GM23338 (cell line): ENCODE data around the gene AZIN2. TPM values are rescaled to one million over a fixed set of nuclear protein-coding genes. Genes with fewer than 3 reads are reported as not detected.

ENCODE experiments used
- ATAC-seq: fragments of 200-7000 bp; cut with Tn5 transposase; 3 replicates; pipeline ENCODE4 v1.9.1; 2020
- DNase-seq: peaks from one replicate; pipeline ENCODE4 v3.0.0-alpha.2; 2015; ENCODE audit warnings: low spot score
- H2AFZ ChIP-seq: fragments of 200-600 bp; sonication (generic); 2 replicates; pipeline ENCODE4 v1.8.0; 2016; ENCODE audit warnings: antibody characterized with exemption, mild to moderate bottlenecking, moderate library complexity
- H3F3A ChIP-seq: fragments of 200-600 bp; sonication (generic); replicated peaks from 2 replicates; pipeline ENCODE4 v1.8.0; 2017; ENCODE audit warnings: antibody characterized with exemption, mixed run types, low read depth
- H3K27ac ChIP-seq: fragments of 200-600 bp; sonication (generic); 2 replicates; pipeline ENCODE4 v1.6.1; 2016; ENCODE audit warnings: low read depth
- H3K27me3 ChIP-seq: fragments of 200-600 bp; sonication (generic); 2 replicates; pipeline ENCODE4 v1.8.0; 2016; ENCODE audit warnings: mild to moderate bottlenecking, mixed run types, moderate library complexity; ENCODE audit not compliant: insufficient read depth
- H3K36me3 ChIP-seq: fragments of 200-600 bp; sonication (generic); 2 replicates; pipeline ENCODE4 v1.8.0; 2016; ENCODE audit warnings: mild to moderate bottlenecking; ENCODE audit not compliant: insufficient read depth
- H3K4me1 ChIP-seq: fragments of 200-600 bp; sonication (generic); 2 replicates; pipeline ENCODE4 v1.8.0; 2016; ENCODE audit warnings: mild to moderate bottlenecking, moderate library complexity; ENCODE audit not compliant: insufficient read depth
- H3K4me2 ChIP-seq: fragments of 200-600 bp; sonication (generic); 2 replicates; pipeline ENCODE4 v1.7.1; 2017; ENCODE audit warnings: mixed run types
- H3K4me3 ChIP-seq: fragments of 200-600 bp; sonication (generic); 2 replicates; pipeline ENCODE4 v1.6.1; 2016; ENCODE audit warnings: mixed run types
- H3K79me2 ChIP-seq: fragments of 200-600 bp; sonication (generic); replicated peaks from 2 replicates; pipeline ENCODE4 v1.8.0; 2017; ENCODE audit warnings: mild to moderate bottlenecking; ENCODE audit not compliant: insufficient read depth
- H3K9me2 ChIP-seq: fragments of 200-600 bp; sonication (generic); 2 replicates; pipeline ENCODE4 v1.8.0; 2017; ENCODE audit not compliant: insufficient read depth
- H4K20me1 ChIP-seq: fragments of 200-600 bp; sonication (generic); replicated peaks from 2 replicates; pipeline ENCODE4 v1.8.0; 2017; ENCODE audit warnings: mild to moderate bottlenecking; ENCODE audit not compliant: insufficient read depth
- H3K27ac Mint-ChIP-seq: 2 replicates; pipeline ENCODE4 v1.8.0; 2020; ENCODE audit warnings: inconsistent platforms, mild to moderate bottlenecking, moderate library complexity, mixed read lengths
- H3K27me3 Mint-ChIP-seq: 3 replicates; pipeline ENCODE4 v1.8.0; 2022; ENCODE audit warnings: low read depth, mild to moderate bottlenecking, moderate library complexity, mixed read lengths, inconsistent platforms; ENCODE audit not compliant: insufficient read depth, poor library complexity
- H3K36me3 Mint-ChIP-seq: 3 replicates; pipeline ENCODE4 v1.8.0; 2021; ENCODE audit warnings: low read depth, mild to moderate bottlenecking, inconsistent platforms, moderate library complexity, mixed read lengths
- H3K4me1 Mint-ChIP-seq: 3 replicates; pipeline ENCODE4 v1.8.0; 2020; ENCODE audit warnings: mild to moderate bottlenecking, inconsistent platforms, mixed read lengths
- H3K4me3 Mint-ChIP-seq: 3 replicates; pipeline ENCODE4 v1.8.0; 2021; ENCODE audit warnings: moderate library complexity, mild to moderate bottlenecking, inconsistent platforms, mixed read lengths
- H3K9me3 Mint-ChIP-seq: 3 replicates; pipeline ENCODE4 v1.8.0; 2020; ENCODE audit warnings: moderate library complexity, mild to moderate bottlenecking, inconsistent platforms, mixed read lengths
- CREB1 ChIP-seq: fragments of 250-450 bp; sonication (Bioruptor Pico); IDR thresholded peaks from 2 replicates; pipeline ENCODE4 v1.5.0; 2020; ENCODE audit warnings: low read depth, mild to moderate bottlenecking, moderate library complexity
- CTCF ChIP-seq, 2 experiments: fragments of 200-600 bp in 1 of 2; sonication (generic) in 1 of 2; conservative IDR thresholded peaks; 2 replicates each; pipeline versions ENCODE4 v1.5.1 to v1.6.1; 2016 to 2017; ENCODE audit warnings: antibody characterized with exemption in 2 of 2, low read depth in 2 of 2, mild to moderate bottlenecking in 2 of 2, moderate library complexity in 1 of 2
- EZH2phosphoT487 ChIP-seq: fragments of 200-600 bp; sonication (generic); IDR thresholded peaks from one replicate; pipeline ENCODE4 v1.8.1; 2018; ENCODE audit warnings: antibody characterized with exemption; ENCODE audit not compliant: unreplicated experiment
- POLR2AphosphoS5 ChIP-seq: IDR thresholded peaks from 2 replicates; pipeline ENCODE4 v1.6.1; 2016; ENCODE audit warnings: antibody characterized with exemption, low read depth
- REST ChIP-seq: IDR thresholded peaks from one replicate; pipeline ENCODE4 v1.6.1; 2018; ENCODE audit warnings: antibody characterized with exemption; ENCODE audit not compliant: unreplicated experiment
- ZNF462 ChIP-seq: fragments of 250-450 bp; sonication (Bioruptor Pico); IDR thresholded peaks from 2 replicates; pipeline ENCODE4 v1.5.0; 2020; ENCODE audit warnings: mild to moderate bottlenecking, moderate library complexity
- polyA plus RNA-seq: library from polyadenylated mRNA; unstranded; fragments of >200 nt; fragmentation: Nextera tagmentation; extraction: Ambion mirVana; gene quantifications from 2 replicates; pipeline ENCODE4 v1.2.1, GENCODE V29; 2016
- total RNA-seq: library from RNA; depleted of rRNA; stranded (reverse); fragments of >200 nt; shearing (Covaris generic); gene quantifications from 2 replicates; pipeline ENCODE4 v1.2.3, GENCODE V29; 2014

Gene AZIN2
- total and polyA plus RNA-seq, 2 experiments from 2014 or later = 0.37 to 1.2 TPM

- TF ChIP-seq ZNF462 (CRISPR knock-in tag) = no peak
- TF ChIP-seq EZH2phosphoT487 = no peak
- TF ChIP-seq REST = no peak
These were observed 32.5 kb upstream of the AZIN2 start (continued) for GRCh38 chr1:33048426-33048825.

GRCh38 chr1:33049371-33049770, 31.6 kb upstream of the AZIN2 start:
- TF ChIP-seq POLR2AphosphoS5 (no peak), CREB1 (no peak), CTCF (conservative IDR thresholded peaks at IDR 0.05; ENCODE audit: low read depth in 2 of 2) (no peak)

More at GRCh38 chr1:33049371-33049770, 31.6 kb upstream of the AZIN2 start:
- no peak overlapping the region for H3K4me3 ChIP-seq
- Mint-ChIP-seq H3K36me3 (peaks cover 11% of the 10 kb centered on the region), H3K27me3 (no peaks in the 10 kb centered on the region), H3K4me3 (no peak overlapping the region), H3K9me3 (peaks cover 15% of the 10 kb centered on the region), H3K27ac (no peak overlapping the region), H3K4me1 (peaks cover 12% of the 10 kb centered on the region; the same call in 2 of the 3 replicates)
- no peak overlapping the region for H2AFZ ChIP-seq
- DNase-seq = no peak
- ATAC-seq = no peak
- no peaks in the 10 kb centered on the region for H4K20me1 ChIP-seq
- H3K9me2 ChIP-seq = no peaks in the 10 kb centered on the region
- peaks cover 3% of the 10 kb centered on the region; the same call in 1 of the 2 replicates for H3K4me1 ChIP-seq
- no peaks in the 10 kb centered on the region for H3K27me3 ChIP-seq
- H3K4me2 ChIP-seq = no peak overlapping the region
- H3K79me2 ChIP-seq = no peaks in the 10 kb centered on the region
- H3K36me3 ChIP-seq = no peaks in the 10 kb centered on the region
- H3F3A ChIP-seq = 0 out of 2 replicates have a peak, but pooled peaks cover 1% of the 10 kb centered on the region
- H3K27ac ChIP-seq = no peak overlapping the region
